H9 (cell line): ENCODE measurements around the gene TBC1D17. TPM values are rescaled to one million over a fixed set of nuclear protein-coding genes. Genes with fewer than 3 reads are reported as not detected.

Experiments used
- DNase-seq: peaks from one replicate; pipeline ENCODE4 v3.0.0-alpha.2; 2017
- H2AFZ ChIP-seq: one replicate; pipeline ENCODE4 v1.6.1; 2013; ENCODE audit warnings: mild to moderate bottlenecking, low read length, control low read depth, moderate library complexity
- H2AK5ac ChIP-seq: 2 replicates; pipeline ENCODE4 v1.6.1; 2013; ENCODE audit warnings: low read length, control low read depth, mixed read lengths; ENCODE audit not compliant: insufficient read length
- H2BK120ac ChIP-seq: one replicate; pipeline ENCODE4 v1.6.1; 2013; ENCODE audit warnings: low read depth, mild to moderate bottlenecking, low read length, control low read depth, inconsistent platforms; ENCODE audit not compliant: poor library complexity, severe bottlenecking
- H2BK12ac ChIP-seq: 2 replicates; pipeline ENCODE4 v1.6.1; 2013; ENCODE audit warnings: low read length, control low read depth, mixed read lengths, low read depth; ENCODE audit not compliant: insufficient read length
- H2BK15ac ChIP-seq: 2 replicates; pipeline ENCODE4 v1.6.1; 2013; ENCODE audit warnings: low read depth, low read length, control low read depth
- H2BK20ac ChIP-seq: one replicate; pipeline ENCODE4 v1.6.1; 2013; ENCODE audit warnings: low read depth, mild to moderate bottlenecking, low read length, control low read depth, inconsistent platforms; ENCODE audit not compliant: poor library complexity, severe bottlenecking
- H2BK5ac ChIP-seq: 2 replicates; pipeline ENCODE4 v1.6.1; 2013; ENCODE audit warnings: low read length, control low read depth, mixed read lengths; ENCODE audit not compliant: insufficient read length
- H3K14ac ChIP-seq: 2 replicates; pipeline ENCODE4 v1.6.1; 2013; ENCODE audit warnings: low read length, control low read depth; ENCODE audit not compliant: insufficient read depth
- H3K18ac ChIP-seq: 2 replicates; pipeline ENCODE4 v1.6.1; 2013; ENCODE audit warnings: low read depth, mild to moderate bottlenecking, mixed read lengths, low read length, control low read depth; ENCODE audit not compliant: insufficient read length
- H3K23ac ChIP-seq: 2 replicates; pipeline ENCODE4 v1.6.1; 2013; ENCODE audit warnings: low read length, control low read depth, mixed read lengths, low read depth; ENCODE audit not compliant: insufficient read length
- H3K23me2 ChIP-seq: 2 replicates; pipeline ENCODE4 v1.6.1; 2013; ENCODE audit warnings: low read depth, mild to moderate bottlenecking, mixed read lengths, low read length, control low read depth; ENCODE audit not compliant: insufficient read length, poor library complexity, severe bottlenecking
- H3K27ac ChIP-seq: 2 replicates; pipeline ENCODE4 v1.5.1; 2013; ENCODE audit warnings: low read length, control low read depth, mixed read lengths, low read depth; ENCODE audit not compliant: insufficient read length
- H3K27me3 ChIP-seq: 2 replicates; pipeline ENCODE4 v1.6.1; 2013; ENCODE audit warnings: low read length, control low read depth, inconsistent platforms; ENCODE audit not compliant: insufficient read depth
- H3K4ac ChIP-seq: 2 replicates; pipeline ENCODE4 v1.6.1; 2013; ENCODE audit warnings: low read depth, mild to moderate bottlenecking, control low read depth, inconsistent platforms, low read length, moderate library complexity
- H3K4me1 ChIP-seq: 2 replicates; pipeline ENCODE4 v1.6.1; 2013; ENCODE audit warnings: low read length, control low read depth, inconsistent platforms; ENCODE audit not compliant: insufficient read depth
- H3K4me2 ChIP-seq: 2 replicates; pipeline ENCODE4 v1.6.1; 2013; ENCODE audit warnings: low read length, control low read depth, mixed read lengths; ENCODE audit not compliant: insufficient read length, insufficient read depth
- H3K56ac ChIP-seq: 2 replicates; pipeline ENCODE4 v1.6.1; 2013; ENCODE audit warnings: low read depth, mild to moderate bottlenecking, mixed read lengths, low read length, control low read depth; ENCODE audit not compliant: insufficient read length
- H3K79me1 ChIP-seq: 2 replicates; pipeline ENCODE4 v1.6.1; 2013; ENCODE audit warnings: low read depth, mild to moderate bottlenecking, moderate library complexity, low read length, control low read depth, inconsistent platforms; ENCODE audit not compliant: insufficient read depth, poor library complexity, severe bottlenecking
- H3K79me2 ChIP-seq: 2 replicates; pipeline ENCODE4 v1.6.1; 2013; ENCODE audit warnings: low read length, control low read depth, inconsistent platforms; ENCODE audit not compliant: insufficient read depth
- H3K9ac ChIP-seq: 2 replicates; pipeline ENCODE4 v1.6.1; 2013; ENCODE audit warnings: low read length, control low read depth, mixed read lengths; ENCODE audit not compliant: insufficient read length; ENCODE audit errors: extremely low read depth
- H3K9me3 ChIP-seq: one replicate; pipeline ENCODE4 v1.6.1; 2013; ENCODE audit warnings: low read depth, low read length, inconsistent platforms; ENCODE audit not compliant: control insufficient read depth
- H3T11ph ChIP-seq: one replicate; pipeline ENCODE4 v1.6.1; 2013; ENCODE audit warnings: mild to moderate bottlenecking, low read length, control low read depth, inconsistent platforms
- H4K20me1 ChIP-seq: one replicate; pipeline ENCODE4 v1.6.1; 2013; ENCODE audit not compliant: control insufficient read depth, insufficient read length, insufficient read depth
- H4K5ac ChIP-seq: 2 replicates; pipeline ENCODE4 v1.6.1; 2013; ENCODE audit warnings: low read depth, mild to moderate bottlenecking, mixed read lengths, low read length, control low read depth; ENCODE audit not compliant: insufficient read length
- H4K8ac ChIP-seq: replicated peaks from 2 replicates; pipeline ENCODE4 v1.6.1; 2013; ENCODE audit warnings: low read length, control low read depth, mixed read lengths, low read depth; ENCODE audit not compliant: insufficient read length
- H4K91ac ChIP-seq: 2 replicates; pipeline ENCODE4 v1.6.1; 2013; ENCODE audit warnings: low read depth, mild to moderate bottlenecking, moderate library complexity, mixed read lengths, low read length, control low read depth; ENCODE audit not compliant: insufficient read length
- H3K27ac Mint-ChIP-seq, 3 experiments: 2 replicates in 2 of 3; 3 replicates in 1 of 3; pipeline ENCODE4 v1.8.0; 2020 to 2021; ENCODE audit warnings: mixed read lengths in 3 of 3, mild to moderate bottlenecking in 1 of 3, moderate library complexity in 1 of 3
- H3K27me3 Mint-ChIP-seq: 2 replicates; pipeline ENCODE4 v1.8.0; 2021; ENCODE audit warnings: low read depth, mild to moderate bottlenecking, moderate library complexity, mixed read lengths
- H3K36me3 Mint-ChIP-seq, 3 experiments: 2 replicates in 2 of 3; 3 replicates in 1 of 3; pipeline ENCODE4 v1.8.0; 2020 to 2021; ENCODE audit warnings: low read depth in 3 of 3, mixed read lengths in 3 of 3; ENCODE audit not compliant: insufficient read depth in 1 of 3
- H3K4me1 Mint-ChIP-seq, 2 experiments: 2 replicates each; pipeline ENCODE4 v1.8.0; 2020; ENCODE audit warnings: mixed read lengths in 2 of 2
- H3K4me3 Mint-ChIP-seq, 2 experiments: 2 replicates in 1 of 2; 3 replicates in 1 of 2; pipeline ENCODE4 v1.8.0; 2020 to 2021; ENCODE audit warnings: mild to moderate bottlenecking in 2 of 2, mixed read lengths in 2 of 2, moderate library complexity in 1 of 2
- H3K9me3 Mint-ChIP-seq, 2 experiments: 2 replicates in 1 of 2; 3 replicates in 1 of 2; pipeline ENCODE4 v1.8.0; 2020; ENCODE audit warnings: mild to moderate bottlenecking in 2 of 2, mixed read lengths in 2 of 2, moderate library complexity in 1 of 2
- WGBS: extraction: QIAGEN DNeasy Blood & Tissue Kit; methylation state at CpG from one replicate; pipeline ENCODE4 v1.1.7; 2013; ENCODE audit warnings: missing lambda C conversion rate, low lambda C conversion rate, mixed read lengths; ENCODE audit not compliant: insufficient read length; ENCODE audit errors: extremely low coverage; 5-methylcytosine and 5-hydroxymethylcytosine counted together
- total RNA-seq: library from RNA; stranded (reverse); gene quantifications from 2 replicates; pipeline ENCODE4 v1.2.1, GENCODE V29; 2021
- TF ChIP-seq, protein P1 (sequence below): fragments of 200-600 bp; sonication (generic); conservative IDR thresholded peaks from 3 replicates; pipeline ENCODE4 v1.8.0; 2021; ENCODE audit warnings: antibody characterized with exemption, mild to moderate bottlenecking

Gene TBC1D17
- total RNA-seq, 1 experiment from 2014 or later: 33.6 TPM

GRCh38 chr19:49832556-49832955 is 44.9 kb upstream of the TBC1D17 start:
- Histone ChIP-seq H2BK12ac (no peak overlapping the region), H3K27ac (no peak overlapping the region), H4K8ac (no peak overlapping the region), H2BK120ac (no peak overlapping the region), H3K14ac (no peak overlapping the region), H3K79me1 (no peaks in the 10 kb centered on the region), H3K4me1 (no peaks in the 10 kb centered on the region), H3K9me3 (no peaks in the 10 kb centered on the region), H3K9ac (no peak overlapping the region), H3K27me3 (no peaks in the 10 kb centered on the region), H2BK15ac (no peak overlapping the region), H3T11ph (no peak overlapping the region), H3K23ac (no peak overlapping the region), H4K5ac (no peak overlapping the region), H2BK20ac (no peak overlapping the region), H3K18ac (no peak overlapping the region), H3K79me2 (no peaks in the 10 kb centered on the region), H3K4me2 (no peak overlapping the region), H3K23me2 (no peaks in the 10 kb centered on the region), H2BK5ac (no peak overlapping the region), H4K91ac (no peak overlapping the region), H2AK5ac (no peak overlapping the region), H3K4ac (no peak overlapping the region), H2AFZ (no peak overlapping the region), H3K56ac (no peak overlapping the region), H4K20me1 (no peaks in the 10 kb centered on the region)
- no peaks in the 10 kb centered on the region for H3K9me3 Mint-ChIP-seq
- DNase-seq: no peak
- H3K27ac Mint-ChIP-seq: no peak overlapping the region
- no peaks in the 10 kb centered on the region for H3K27me3 Mint-ChIP-seq
- no peak overlapping the region; a peak in 1 of 5 replicates for H3K4me3 Mint-ChIP-seq
- no CpG with 5 or more reads among the region's 9 CpGs for WGBS
- H3K36me3 Mint-ChIP-seq: peaks cover 24 to 54% (median 46%) of the 10 kb centered on the region in 3 experiments; a peak in 6 of 7 replicates
- H3K4me1 Mint-ChIP-seq: no peaks in the 10 kb centered on the region
- TF ChIP-seq, protein P1, sequence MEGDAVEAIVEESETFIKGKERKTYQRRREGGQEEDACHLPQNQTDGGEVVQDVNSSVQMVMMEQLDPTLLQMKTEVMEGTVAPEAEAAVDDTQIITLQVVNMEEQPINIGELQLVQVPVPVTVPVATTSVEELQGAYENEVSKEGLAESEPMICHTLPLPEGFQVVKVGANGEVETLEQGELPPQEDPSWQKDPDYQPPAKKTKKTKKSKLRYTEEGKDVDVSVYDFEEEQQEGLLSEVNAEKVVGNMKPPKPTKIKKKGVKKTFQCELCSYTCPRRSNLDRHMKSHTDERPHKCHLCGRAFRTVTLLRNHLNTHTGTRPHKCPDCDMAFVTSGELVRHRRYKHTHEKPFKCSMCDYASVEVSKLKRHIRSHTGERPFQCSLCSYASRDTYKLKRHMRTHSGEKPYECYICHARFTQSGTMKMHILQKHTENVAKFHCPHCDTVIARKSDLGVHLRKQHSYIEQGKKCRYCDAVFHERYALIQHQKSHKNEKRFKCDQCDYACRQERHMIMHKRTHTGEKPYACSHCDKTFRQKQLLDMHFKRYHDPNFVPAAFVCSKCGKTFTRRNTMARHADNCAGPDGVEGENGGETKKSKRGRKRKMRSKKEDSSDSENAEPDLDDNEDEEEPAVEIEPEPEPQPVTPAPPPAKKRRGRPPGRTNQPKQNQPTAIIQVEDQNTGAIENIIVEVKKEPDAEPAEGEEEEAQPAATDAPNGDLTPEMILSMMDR: no peak
